ENCODE measurements around the gene DDX39B. TPM values are rescaled to one million over a fixed set of nuclear protein-coding genes. Genes with fewer than 3 reads are reported as not detected.

DDX39B gene
- total and polyA plus RNA-seq, 9 of the 15 experiments (the other 6 are each of a cell fraction or from before 2014, with no cell fraction given) = 479 to 869 (median 592) TPM

DNA sequence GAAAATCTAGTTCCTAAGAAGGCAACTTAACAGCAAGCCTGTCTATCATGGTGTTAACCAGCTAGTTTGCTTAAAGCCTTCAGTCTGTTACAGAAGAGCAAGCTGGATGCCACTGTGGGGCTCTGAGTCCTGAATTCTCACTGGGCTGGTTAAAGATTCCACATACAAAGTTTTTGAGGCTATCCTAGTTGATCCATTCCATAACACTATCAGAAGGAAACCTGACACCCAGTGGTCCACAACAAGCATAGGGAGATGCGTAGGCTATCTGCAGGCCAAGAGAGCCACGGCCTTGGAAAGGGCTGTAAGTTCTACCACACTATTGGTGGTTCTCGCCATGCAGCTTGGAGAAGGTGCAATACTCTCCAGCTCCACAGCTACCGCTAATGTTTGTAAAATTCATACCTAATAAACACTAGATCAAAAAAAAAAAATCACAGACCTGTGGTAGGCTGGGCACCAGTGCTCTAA, 13.5 kb downstream of the DDX39B start:
- Histone ChIP-seq H3K36me3 (ENCODE audit: control insufficient read depth, insufficient read depth, low read length) (peaks cover 39% of the 10 kb centered on the region), H3K79me2 (ENCODE audit: control insufficient read depth, insufficient read depth, low read length) (peaks cover 4% of the 10 kb centered on the region; the same call in 2 of the 3 replicates), H3K9ac (ENCODE audit: insufficient read depth in 1 of 2, low read depth in 2 of 2, low read length in 2 of 2) (no peak overlapping the region), H3K27ac (ENCODE audit: extremely low read depth, low read depth, low read length) (no peak overlapping the region), H3K4me2 (ENCODE audit: insufficient read depth, low read length) (no peak overlapping the region), H3K9me3 (replicated peaks; ENCODE audit: control insufficient read depth, insufficient read depth, low read depth, low read length) (no peaks in the 10 kb centered on the region), H3K27me3 (ENCODE audit: control insufficient read depth in 2 of 2, insufficient read depth in 2 of 2, low read length in 2 of 2) (no peaks in the 10 kb centered on the region), H3K4me3 (no peak overlapping the region), H4K20me1 (replicated peaks; ENCODE audit: control insufficient read depth, insufficient read depth, low read length) (0 out of 2 replicates have a peak, but pooled peaks cover 16% of the 10 kb centered on the region), H3K9me1 (ENCODE audit: control insufficient read depth, insufficient read depth, low read length) (no peaks in the 10 kb centered on the region), H2AFZ (ENCODE audit: low read depth, low read length) (no peak overlapping the region), H3K4me1 (replicated peaks in 1 of 2; ENCODE audit: control insufficient read depth in 2 of 2, insufficient read depth in 2 of 2, low read length in 2 of 2) (peaks cover 10 to 20% of the 10 kb centered on the region in 2 experiments)
- in situ Hi-C loops (cut with MboI) = loop anchor here (25.0 kb wide), 1 partner anchor 1434 kb away; the partner anchor contains the start of genes BRD2 and HLA-DMA
- ChIA-PET POLR2A (interaction anchor here (0.7 to 6.3 kb wide), 9 partner anchors 8 to 83 kb away, joined by 3 to 107 read pairs (median 3); partner anchors contain the start of gene DDX39B), CTCF (ENCODE audit: low intra/inter-chr PET ratio) (no interaction called here)
- DNase-seq (ENCODE audit: extremely low read depth in 1 of 4, low spot score in 3 of 4) (peak in 1 of 4 experiments; percentile 47), ATAC-seq (peak; percentile 53), FAIRE-seq (peak; percentile 71)
- TF ChIP-seq, protein P1, sequence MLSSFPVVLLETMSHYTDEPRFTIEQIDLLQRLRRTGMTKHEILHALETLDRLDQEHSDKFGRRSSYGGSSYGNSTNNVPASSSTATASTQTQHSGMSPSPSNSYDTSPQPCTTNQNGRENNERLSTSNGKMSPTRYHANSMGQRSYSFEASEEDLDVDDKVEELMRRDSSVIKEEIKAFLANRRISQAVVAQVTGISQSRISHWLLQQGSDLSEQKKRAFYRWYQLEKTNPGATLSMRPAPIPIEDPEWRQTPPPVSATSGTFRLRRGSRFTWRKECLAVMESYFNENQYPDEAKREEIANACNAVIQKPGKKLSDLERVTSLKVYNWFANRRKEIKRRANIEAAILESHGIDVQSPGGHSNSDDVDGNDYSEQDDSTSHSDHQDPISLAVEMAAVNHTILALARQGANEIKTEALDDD (IDR thresholded peaks at IDR 0.05) = peak; percentile 73
- TF ChIP-seq RAD21 (CRISPR knock-in tag; conservative IDR thresholded peaks at IDR 0.05 in 1 of 2, IDR thresholded peaks at IDR 0.05 in 1 of 2) = 0 out of 4 replicates have a peak, but pooled peaks of 1 of the 2 experiments have one; percentile 7
- 0 out of 2 replicates have a peak, but pooled peaks have one; percentile 57 for TF ChIP-seq XRCC5 (IDR thresholded peaks at IDR 0.05; ENCODE audit: low read depth, low read length)
- peak; percentile 13; the same call in 1 of the 2 replicates for TF ChIP-seq CTBP1 (IDR thresholded peaks at IDR 0.05; ENCODE audit: borderline replicate concordance)
- TF ChIP-seq CTCF (IDR thresholded peaks at IDR 0.05 in 2 of 3, conservative IDR thresholded peaks at IDR 0.05 in 1 of 3; ENCODE audit: insufficient read depth in 2 of 3, low read depth in 1 of 3, low read length in 3 of 3) = peak in 1 of 3 experiments; percentile 24; a peak in 1 of 6 replicates
- peak; percentile 46 to 65 for TF ChIP-seq NRF1 (conservative IDR thresholded peaks at IDR 0.05 in 1 of 2, IDR thresholded peaks at IDR 0.05 in 1 of 2)
- no peak for TF ChIP-seq PTTG1 (tag; IDR thresholded peaks at IDR 0.05; ENCODE audit: low read depth)
- TF ChIP-seq, protein P2, sequence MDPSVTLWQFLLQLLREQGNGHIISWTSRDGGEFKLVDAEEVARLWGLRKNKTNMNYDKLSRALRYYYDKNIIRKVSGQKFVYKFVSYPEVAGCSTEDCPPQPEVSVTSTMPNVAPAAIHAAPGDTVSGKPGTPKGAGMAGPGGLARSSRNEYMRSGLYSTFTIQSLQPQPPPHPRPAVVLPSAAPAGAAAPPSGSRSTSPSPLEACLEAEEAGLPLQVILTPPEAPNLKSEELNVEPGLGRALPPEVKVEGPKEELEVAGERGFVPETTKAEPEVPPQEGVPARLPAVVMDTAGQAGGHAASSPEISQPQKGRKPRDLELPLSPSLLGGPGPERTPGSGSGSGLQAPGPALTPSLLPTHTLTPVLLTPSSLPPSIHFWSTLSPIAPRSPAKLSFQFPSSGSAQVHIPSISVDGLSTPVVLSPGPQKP (CRISPR knock-in tag; IDR thresholded peaks at IDR 0.05) = no peak
- TF ChIP-seq ZBTB9 (CRISPR knock-in tag; IDR thresholded peaks at IDR 0.05) = no peak
- BruUV-seq (replicated peaks) = no TSS peak
- WGBS (ENCODE audit: insufficient coverage, low coverage, missing lambda C conversion rate) = 32% methylated on average over 4 of the region's 4 CpGs
- intact Hi-C loops (cut with micrococcal nuclease) = loop anchor here (5.0 kb wide), 1 partner anchor 36 kb away; no protein-coding TSS in a partner anchor
